Keratinocyte (primary cell): ENCODE results near the gene EXOC4. TPM values are rescaled to one million over a fixed set of nuclear protein-coding genes. Genes with fewer than 3 reads are reported as not detected.

ENCODE experiments used
- DNase-seq: peaks from one replicate; pipeline ENCODE4 v3.0.0-alpha.2; 2011; ENCODE audit warnings: low read depth, missing footprints, low spot score
- FAIRE-seq: peaks from 2 replicates; lab custom pipeline; 2011; peaks lifted over from hg19 to GRCh38; lab: Jason Lieb, UNC
- H2AFZ ChIP-seq: 2 replicates; pipeline ENCODE4 v1.6.0; 2012; ENCODE audit warnings: low read length, control low read depth, inconsistent platforms; ENCODE audit not compliant: control insufficient read depth
- H3K27ac ChIP-seq: 2 replicates; pipeline ENCODE4 v1.5.1; 2011; ENCODE audit warnings: low read length; ENCODE audit not compliant: control insufficient read depth, insufficient read depth
- H3K27me3 ChIP-seq: 3 replicates; pipeline ENCODE4 v1.6.0; 2011; ENCODE audit warnings: low read length; ENCODE audit not compliant: control insufficient read depth, insufficient read depth; ENCODE audit errors: extremely low read depth
- H3K36me3 ChIP-seq, 2 experiments: 2 replicates in 1 of 2; 3 replicates in 1 of 2; pipeline ENCODE4 v1.5.1; 2011; ENCODE audit warnings: low read length in 2 of 2, mild to moderate bottlenecking in 1 of 2; ENCODE audit not compliant: control insufficient read depth in 2 of 2, insufficient read depth in 2 of 2; ENCODE audit errors: extremely low read depth in 1 of 2
- H3K4me1 ChIP-seq: 3 replicates; pipeline ENCODE4 v1.5.1; 2011; ENCODE audit warnings: low read length; ENCODE audit not compliant: control insufficient read depth, insufficient read depth; ENCODE audit errors: extremely low read depth
- H3K4me2 ChIP-seq: 3 replicates; pipeline ENCODE4 v1.6.0; 2011; ENCODE audit warnings: low read depth, low read length; ENCODE audit not compliant: control insufficient read depth, insufficient read depth; ENCODE audit errors: extremely low read depth
- H3K4me3 ChIP-seq, 3 experiments: fragments of 200-600 bp in 1 of 3; sonication (generic) in 1 of 3; 2 replicates in 2 of 3; 3 replicates in 1 of 3; pipeline ENCODE4 v1.5.1; 2011 to 2016; ENCODE audit warnings: low read length in 3 of 3, mild to moderate bottlenecking in 3 of 3, control low read depth in 2 of 3, inconsistent platforms in 1 of 3, low read depth in 1 of 3, mixed read lengths in 1 of 3, mixed run types in 1 of 3, moderate library complexity in 1 of 3; ENCODE audit not compliant: control insufficient read depth in 2 of 3, insufficient read depth in 2 of 3; ENCODE audit errors: extremely low read depth in 1 of 3
- H3K79me2 ChIP-seq: 2 replicates; pipeline ENCODE4 v1.6.0; 2012; ENCODE audit warnings: low read length; ENCODE audit not compliant: control insufficient read depth, insufficient read depth
- H3K9ac ChIP-seq: 3 replicates; pipeline ENCODE4 v1.6.0; 2011; ENCODE audit warnings: low read length; ENCODE audit not compliant: control insufficient read depth, insufficient read depth; ENCODE audit errors: extremely low read depth
- H3K9me1 ChIP-seq: 3 replicates; pipeline ENCODE4 v1.6.0; 2011; ENCODE audit warnings: low read length; ENCODE audit not compliant: control insufficient read depth, insufficient read depth; ENCODE audit errors: extremely low read depth
- H3K9me3 ChIP-seq: 2 replicates; pipeline ENCODE4 v1.5.1; 2012; ENCODE audit warnings: low read depth, low read length; ENCODE audit not compliant: control insufficient read depth
- H4K20me1 ChIP-seq: 3 replicates; pipeline ENCODE4 v1.6.0; 2011; ENCODE audit warnings: low read length; ENCODE audit not compliant: control insufficient read depth, insufficient read depth; ENCODE audit errors: extremely low read depth
- CTCF ChIP-seq, 3 experiments: IDR thresholded peaks in 1 of 3; conservative IDR thresholded peaks in 1 of 3; optimal IDR thresholded peaks in 1 of 3; 2 replicates in 2 of 3; 3 replicates in 1 of 3; pipeline versions ENCODE3 to v1.5.1; 2011; ENCODE audit warnings: low read length in 3 of 3, mild to moderate bottlenecking in 3 of 3, moderate library complexity in 2 of 3, control low read depth in 1 of 3, inconsistent platforms in 1 of 3; ENCODE audit not compliant: insufficient read depth in 2 of 3; ENCODE audit errors: extremely low read depth in 1 of 3
- EZH2 ChIP-seq: IDR thresholded peaks from one replicate; pipeline ENCODE4 v1.6.1; 2012; ENCODE audit warnings: inconsistent platforms, mild to moderate bottlenecking, low read length, moderate library complexity
- dilution Hi-C: fragments of 300-500 bp; cut with MboI; formaldehyde crosslinking; loops from one replicate; pipeline ENCODE4 v1.7.0; 2020; ENCODE audit warnings: low sequenced_read_pairs; ENCODE audit not compliant: extremely low pct_ligation_motif_present
- polyA plus RNA-seq, 5 experiments: library from polyadenylated mRNA; depleted of rRNA in 3 of 5; stranded (reverse) in 3 of 5; stranded (forward) in 1 of 5; unstranded in 1 of 5; fragments of >200 nt; gene quantifications; 1 replicate in 1 of 5; 2 replicates in 3 of 5; 3 replicates in 1 of 5; pipeline versions ENCODE4 v1.2.1 to v1.2.3, GENCODE V29; 2011 to 2012; ENCODE audit warnings: missing spikeins in 2 of 5, low read depth in 1 of 5, low replicate concordance in 1 of 5

Gene EXOC4
- polyA plus RNA-seq, 1 donor (not counting 4 experiments of a cell fraction or from before 2014, with no cell fraction given): 52.6 TPM

GRCh38 chr7:133674079-133674763, 421.3 kb downstream of the EXOC4 start:
- no peak overlapping the region for H3K27ac ChIP-seq
- H3K36me3 ChIP-seq: no peaks in the 10 kb centered on the region
- peaks cover 3% of the 10 kb centered on the region for H3K4me1 ChIP-seq
- H3K9me1 ChIP-seq: no peaks in the 10 kb centered on the region
- no peaks in the 10 kb centered on the region for H3K27me3 ChIP-seq
- H2AFZ ChIP-seq: no peak overlapping the region
- H3K9ac ChIP-seq: no peak overlapping the region
- no peak for TF ChIP-seq EZH2
- TF ChIP-seq CTCF (optimal IDR thresholded peaks at IDR 0.05 in 1 of 3, IDR thresholded peaks at IDR 0.05 in 1 of 3, conservative IDR thresholded peaks at IDR 0.05 in 1 of 3; ENCODE audit: extremely low read depth in 1 of 3, insufficient read depth in 2 of 3, low read length in 3 of 3): no peak
- H3K4me3 ChIP-seq: no peak overlapping the region
- FAIRE-seq (no peak), DNase-seq (no peak)
- H3K4me2 ChIP-seq: no peak overlapping the region
- no peaks in the 10 kb centered on the region for H3K9me3 ChIP-seq
- no peaks in the 10 kb centered on the region for H4K20me1 ChIP-seq
- no peaks in the 10 kb centered on the region for H3K79me2 ChIP-seq
- dilution Hi-C loops: no loop called here

GRCh38 chr7:133675510-133676218, 422.8 kb downstream of the EXOC4 start:
- TF ChIP-seq CTCF (optimal IDR thresholded peaks at IDR 0.05 in 1 of 3, IDR thresholded peaks at IDR 0.05 in 1 of 3, conservative IDR thresholded peaks at IDR 0.05 in 1 of 3; ENCODE audit: extremely low read depth in 1 of 3, insufficient read depth in 2 of 3, low read length in 3 of 3) (no peak), EZH2 (no peak)
- H3K27ac ChIP-seq: no peak overlapping the region
- H3K4me1 ChIP-seq: peaks cover 3% of the 10 kb centered on the region
- no peak overlapping the region for H3K9ac ChIP-seq
- no peak overlapping the region for H3K4me2 ChIP-seq
- no peaks in the 10 kb centered on the region for H3K36me3 ChIP-seq
- FAIRE-seq: no peak
- no peak for DNase-seq
- no peak overlapping the region for H2AFZ ChIP-seq
- H3K9me1 ChIP-seq: no peaks in the 10 kb centered on the region
- dilution Hi-C loops: no loop called here
- H3K9me3 ChIP-seq: no peaks in the 10 kb centered on the region
- no peaks in the 10 kb centered on the region for H3K79me2 ChIP-seq
- no peak overlapping the region for H3K4me3 ChIP-seq
- H3K27me3 ChIP-seq: no peaks in the 10 kb centered on the region
- H4K20me1 ChIP-seq: no peaks in the 10 kb centered on the region
